ENCODE measurements around the gene JAML. TPM values are rescaled to one million over a fixed set of nuclear protein-coding genes. Genes with fewer than 3 reads are reported as not detected.

Gene JAML
- total and polyA plus RNA-seq, 9 of the 15 experiments (the other 6 are each of a cell fraction or from before 2014, with no cell fraction given): 0.05 to 0.32 (median 0.22) TPM; not detected in 4

GRCh38 chr11:118209033-118209432, 15.8 kb downstream of the JAML start:
- no peaks in the 10 kb centered on the region for H3K36me3 ChIP-seq (ENCODE audit: control insufficient read depth, insufficient read depth, low read length)
- POLR2A ChIA-PET: interaction anchor here (0.7 kb wide), 1 partner anchor 9 kb away, joined by 3 read pairs; no protein-coding TSS in a partner anchor
- H3K79me2 ChIP-seq (ENCODE audit: control insufficient read depth, insufficient read depth, low read length): no peaks in the 10 kb centered on the region
- no peak overlapping the region for H3K9ac ChIP-seq (ENCODE audit: insufficient read depth in 1 of 2, low read depth in 2 of 2, low read length in 2 of 2)
- CTCF ChIA-PET (ENCODE audit: low intra/inter-chr PET ratio): no interaction called here
- H3K4me3 ChIP-seq: no peak overlapping the region
- no TSS peak for BruUV-seq (replicated peaks)
- intact Hi-C loops (cut with micrococcal nuclease) (no loop called here), in situ Hi-C loops (cut with MboI) (no loop called here)
- no peaks in the 10 kb centered on the region; a peak in 2 of 5 replicates for H3K4me1 ChIP-seq (replicated peaks in 1 of 2; ENCODE audit: control insufficient read depth in 2 of 2, insufficient read depth in 2 of 2, low read length in 2 of 2)
- H3K9me1 ChIP-seq (ENCODE audit: control insufficient read depth, insufficient read depth, low read length): no peaks in the 10 kb centered on the region
- H3K27me3 ChIP-seq (ENCODE audit: control insufficient read depth in 2 of 2, insufficient read depth in 2 of 2, low read length in 2 of 2): peaks cover 9 to 15% of the 10 kb centered on the region in 2 experiments
- DNase-seq (ENCODE audit: extremely low read depth in 1 of 4, low spot score in 3 of 4) (no peak), ATAC-seq (no peak), FAIRE-seq (no peak)
- H3K9me3 ChIP-seq (replicated peaks; ENCODE audit: control insufficient read depth, insufficient read depth, low read depth, low read length): no peaks in the 10 kb centered on the region
- H4K20me1 ChIP-seq (replicated peaks; ENCODE audit: control insufficient read depth, insufficient read depth, low read length): no peaks in the 10 kb centered on the region
- no peak overlapping the region for H3K4me2 ChIP-seq (ENCODE audit: insufficient read depth, low read length)
- TF ChIP-seq YBX1 (IDR thresholded peaks at IDR 0.05): no peak
- no peak for TF ChIP-seq HDAC1 (IDR thresholded peaks at IDR 0.05)
- TF ChIP-seq KDM1A (IDR thresholded peaks at IDR 0.05): no peak
- TF ChIP-seq ZNF586 (CRISPR knock-in tag; conservative IDR thresholded peaks at IDR 0.05): no peak
- no peak for TF ChIP-seq ZNF280A (IDR thresholded peaks at IDR 0.05; ENCODE audit: low read depth, partially characterized antibody)
- no peak for TF ChIP-seq ZFP91 (CRISPR knock-in tag; IDR thresholded peaks at IDR 0.05)
- TF ChIP-seq ZSCAN29 (IDR thresholded peaks at IDR 0.05): no peak
- TF ChIP-seq ZNF146 (CRISPR knock-in tag; IDR thresholded peaks at IDR 0.05; ENCODE audit: unreplicated experiment): no peak
- no peak for TF ChIP-seq ADNP (tag; IDR thresholded peaks at IDR 0.05)
- TF ChIP-seq ZNF277 (CRISPR knock-in tag; IDR thresholded peaks at IDR 0.05; ENCODE audit: borderline replicate concordance): no peak
- TF ChIP-seq JUN (IDR thresholded peaks at IDR 0.05; ENCODE audit: borderline replicate concordance, low read depth, low read length): no peak
- no peak for TF ChIP-seq JUN (CRISPR knock-in tag; IDR thresholded peaks at IDR 0.05; ENCODE audit: borderline replicate concordance)
- no peak for TF ChIP-seq THAP7 (CRISPR knock-in tag; IDR thresholded peaks at IDR 0.05)
- no peak for TF ChIP-seq ZZZ3 (IDR thresholded peaks at IDR 0.05)
- no peak for TF ChIP-seq ETS1 (conservative IDR thresholded peaks at IDR 0.05; ENCODE audit: control insufficient read depth, low read depth, low read length)
- TF ChIP-seq MEF2A (IDR thresholded peaks at IDR 0.05; ENCODE audit: control insufficient read depth, low read depth, low read length): no peak
- TF ChIP-seq CHCHD3 (CRISPR knock-in tag; IDR thresholded peaks at IDR 0.05): no peak
- TF ChIP-seq MIER1 (IDR thresholded peaks at IDR 0.05; ENCODE audit: low read depth): no peak
- TF ChIP-seq DPF2 (IDR thresholded peaks at IDR 0.05): no peak
- H3K27ac ChIP-seq (ENCODE audit: extremely low read depth, low read depth, low read length): no peak overlapping the region
- 3% methylated on average over 3 of the region's 3 CpGs for WGBS (ENCODE audit: insufficient coverage, low coverage, missing lambda C conversion rate)
- no peak overlapping the region for H2AFZ ChIP-seq (ENCODE audit: low read depth, low read length)
